HG03159 (cell line): Measurements from ENCODE around the gene EXOC4.

Source experiments
- ATAC-seq: cut with Tn5 transposase; IDR thresholded peaks from one replicate; pipeline ENCODE4 v1.9.1; 2021; ENCODE audit warnings: mild to moderate bottlenecking, moderate library complexity; ENCODE audit not compliant: unreplicated experiment

The EXOC4 gene

GRCh38 chr7:133360201-133360600 lies 107.3 kb downstream of the EXOC4 start:
- ATAC-seq: no peak

- ATAC-seq: no peak
These were observed 108.9 kb downstream of the EXOC4 start for GRCh38 chr7:133361806-133362205.

GRCh38 chr7:133364959-133365690 lies 112.2 kb downstream of the EXOC4 start:
- ATAC-seq: no peak

- ATAC-seq: no peak
These were observed 113.0 kb downstream of the EXOC4 start for GRCh38 chr7:133365917-133366316.

GRCh38 chr7:133367561-133367960 lies 114.7 kb downstream of the EXOC4 start:
- ATAC-seq: no peak

GRCh38 chr7:133369130-133369529 lies 116.3 kb downstream of the EXOC4 start:
- no peak for ATAC-seq

- ATAC-seq: no peak
These were observed 118.7 kb downstream of the EXOC4 start for GRCh38 chr7:133371616-133372015.

- ATAC-seq: no peak
These were observed 119.5 kb downstream of the EXOC4 start for GRCh38 chr7:133372337-133372736.

- no peak for ATAC-seq
These were observed 123.6 kb downstream of the EXOC4 start for GRCh38 chr7:133376514-133376913.

GRCh38 chr7:133381965-133382364 lies 129.1 kb downstream of the EXOC4 start:
- ATAC-seq: no peak

- ATAC-seq: no peak
These were observed 130.1 kb downstream of the EXOC4 start for GRCh38 chr7:133382775-133383559.

- no peak for ATAC-seq
These were observed 133.3 kb downstream of the EXOC4 start for GRCh38 chr7:133386205-133386604.

GRCh38 chr7:133389727-133390126 lies 136.8 kb downstream of the EXOC4 start:
- ATAC-seq: no peak

- ATAC-seq: no peak
These were observed 138.3 kb downstream of the EXOC4 start for GRCh38 chr7:133391206-133391605.

- ATAC-seq: no peak
These were observed 141.5 kb downstream of the EXOC4 start for GRCh38 chr7:133394369-133394768.

- ATAC-seq: no peak
These were observed 142.7 kb downstream of the EXOC4 start for GRCh38 chr7:133395551-133395950.

- no peak for ATAC-seq
These were observed 145.6 kb downstream of the EXOC4 start for GRCh38 chr7:133398506-133398905.

- no peak for ATAC-seq
These were observed 148.3 kb downstream of the EXOC4 start for GRCh38 chr7:133401225-133401624.

- ATAC-seq: no peak
These were observed 155.3 kb downstream of the EXOC4 start for GRCh38 chr7:133408212-133408611.

- no peak for ATAC-seq
These were observed 156.5 kb downstream of the EXOC4 start for GRCh38 chr7:133409421-133409820.

- no peak for ATAC-seq
These were observed 157.1 kb downstream of the EXOC4 start for GRCh38 chr7:133409966-133410365.

GRCh38 chr7:133411395-133411794 lies 158.5 kb downstream of the EXOC4 start:
- no peak for ATAC-seq
